ENCODE data around the gene IMPDH2. TPM values are rescaled to one million over a fixed set of nuclear protein-coding genes. Genes with fewer than 3 reads are reported as not detected.

The IMPDH2 gene
- total and polyA plus RNA-seq, 2 of the 4 experiments (the other 2 are of a cell fraction): 190 to 296 TPM

DNA sequence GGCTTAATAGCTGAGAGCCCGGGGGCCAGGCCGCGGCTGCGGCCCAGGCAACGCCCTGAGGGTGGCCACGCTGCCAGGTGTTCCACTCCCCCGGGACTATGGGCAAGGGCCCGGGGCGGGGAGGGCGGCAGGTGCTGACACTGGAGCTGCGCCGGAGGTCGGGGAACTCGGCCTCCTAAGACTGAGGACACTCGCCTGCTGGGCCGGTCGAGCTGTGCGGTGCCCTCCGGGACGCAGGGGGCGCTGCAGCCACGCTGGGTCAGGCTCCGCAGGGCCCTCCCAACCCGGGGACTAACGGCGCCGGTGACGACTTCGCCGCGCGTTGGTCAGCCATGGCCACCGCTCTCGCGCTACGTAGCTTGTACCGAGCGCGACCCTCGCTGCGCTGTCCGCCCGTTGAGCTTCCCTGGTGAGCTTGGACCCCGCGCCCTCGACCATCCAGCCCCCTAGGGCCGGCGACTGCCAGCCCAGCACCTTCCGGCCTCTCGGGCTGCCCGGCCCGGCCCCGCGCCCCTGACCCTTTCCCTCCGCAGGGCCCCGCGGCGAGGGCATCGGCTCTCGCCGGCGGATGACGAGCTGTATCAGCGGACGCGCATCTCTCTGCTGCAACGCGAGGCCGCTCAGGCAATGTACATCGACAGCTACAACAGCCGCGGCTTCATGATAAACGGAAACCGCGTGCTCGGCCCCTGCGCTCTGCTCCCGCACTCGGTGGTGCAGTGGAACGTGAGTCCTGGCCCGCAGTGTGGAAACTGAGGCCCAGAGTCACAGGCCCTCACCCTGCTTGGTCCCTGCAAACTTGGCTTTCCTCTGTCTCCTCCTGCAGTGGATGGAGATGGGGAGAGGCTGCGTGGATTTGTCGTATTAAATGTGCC lies 7.1 kb downstream of the IMPDH2 start, which contains the start of gene NDUFAF3 (continued):
- TF ChIP-seq, protein P1, sequence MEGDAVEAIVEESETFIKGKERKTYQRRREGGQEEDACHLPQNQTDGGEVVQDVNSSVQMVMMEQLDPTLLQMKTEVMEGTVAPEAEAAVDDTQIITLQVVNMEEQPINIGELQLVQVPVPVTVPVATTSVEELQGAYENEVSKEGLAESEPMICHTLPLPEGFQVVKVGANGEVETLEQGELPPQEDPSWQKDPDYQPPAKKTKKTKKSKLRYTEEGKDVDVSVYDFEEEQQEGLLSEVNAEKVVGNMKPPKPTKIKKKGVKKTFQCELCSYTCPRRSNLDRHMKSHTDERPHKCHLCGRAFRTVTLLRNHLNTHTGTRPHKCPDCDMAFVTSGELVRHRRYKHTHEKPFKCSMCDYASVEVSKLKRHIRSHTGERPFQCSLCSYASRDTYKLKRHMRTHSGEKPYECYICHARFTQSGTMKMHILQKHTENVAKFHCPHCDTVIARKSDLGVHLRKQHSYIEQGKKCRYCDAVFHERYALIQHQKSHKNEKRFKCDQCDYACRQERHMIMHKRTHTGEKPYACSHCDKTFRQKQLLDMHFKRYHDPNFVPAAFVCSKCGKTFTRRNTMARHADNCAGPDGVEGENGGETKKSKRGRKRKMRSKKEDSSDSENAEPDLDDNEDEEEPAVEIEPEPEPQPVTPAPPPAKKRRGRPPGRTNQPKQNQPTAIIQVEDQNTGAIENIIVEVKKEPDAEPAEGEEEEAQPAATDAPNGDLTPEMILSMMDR (conservative IDR thresholded peaks at IDR 0.05; ENCODE audit: low read depth, low read length): peak; percentile 96

Data from IMR-90 (cell line).